ENCODE measurements around the gene IGF2R. TPM values are rescaled to one million over a fixed set of nuclear protein-coding genes. Genes with fewer than 3 reads are reported as not detected.

Gene IGF2R
- total RNA-seq, 1 experiment from 2014 or later: 31.5 TPM

DNA sequence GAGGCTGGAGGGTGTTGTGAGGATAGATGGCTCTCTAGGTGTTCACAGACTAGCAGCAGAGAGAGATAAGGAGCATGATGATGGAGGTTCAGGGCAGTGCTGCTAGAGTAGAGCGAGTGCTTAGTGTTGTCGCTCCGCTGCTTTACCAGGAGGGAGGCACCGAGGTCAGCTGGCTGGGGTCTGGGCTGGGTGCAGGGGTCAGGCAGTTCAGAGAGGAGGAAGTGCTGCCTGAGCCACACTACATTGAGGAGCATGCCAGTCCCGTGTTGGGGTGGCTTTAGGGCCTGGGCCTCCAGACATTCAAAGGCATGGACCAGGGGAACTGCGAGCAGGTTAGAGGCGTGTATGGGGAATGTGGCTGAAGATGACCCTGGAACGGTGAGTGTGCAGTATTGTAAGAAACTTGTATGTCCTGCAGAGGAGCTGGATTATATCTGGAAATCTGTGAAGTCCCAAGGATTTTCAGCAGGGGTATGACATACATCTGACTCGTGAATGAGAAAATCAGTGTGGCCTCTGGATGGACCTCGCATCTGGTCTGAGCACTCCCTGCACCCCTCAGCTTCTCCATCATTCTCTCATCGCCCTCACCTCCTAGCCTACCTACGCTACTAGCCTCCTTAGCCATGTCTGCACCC is 66.9 kb downstream of the IGF2R start:
- peak overlapping the region; percentile 89 for H3K27ac ChIP-seq (ENCODE audit: low read length)
- ChIA-PET POLR2A (ENCODE audit: unreplicated experiment) (no interaction called here), CTCF (no interaction called here)
- no peak for ATAC-seq
- H3K4me3 ChIP-seq (ENCODE audit: low read length): no peak overlapping the region
- H4K20me1 ChIP-seq (ENCODE audit: low read length): no peaks in the 10 kb centered on the region
- peak overlapping the region; percentile 41; the same call in 1 of the 2 replicates for H3K9ac ChIP-seq (ENCODE audit: low read length)
- H3K4me1 ChIP-seq (ENCODE audit: insufficient read depth, low read length): peaks cover 33% of the 10 kb centered on the region
- H3K79me2 ChIP-seq (ENCODE audit: low read length): peaks cover 9% of the 10 kb centered on the region; the same call in 1 of the 2 replicates
- no peaks in the 10 kb centered on the region for H3K27me3 ChIP-seq (ENCODE audit: low read length)
- TF ChIP-seq EZH2phosphoT487 (IDR thresholded peaks at IDR 0.05; ENCODE audit: borderline replicate concordance, low read length): no peak
- TF ChIP-seq EZH2 (IDR thresholded peaks at IDR 0.05; ENCODE audit: low read length, unreplicated experiment): no peak
- TF ChIP-seq CTCF (conservative IDR thresholded peaks at IDR 0.05; ENCODE audit: low read depth, low read length): no peak
- intact Hi-C loops (cut with micrococcal nuclease): no loop called here
- no peaks in the 10 kb centered on the region for H3K9me3 ChIP-seq (ENCODE audit: low read length)
- BruUV-seq (replicated peaks): no TSS peak
- H2AFZ ChIP-seq (ENCODE audit: low read length): no peak overlapping the region
- H3K36me3 ChIP-seq (ENCODE audit: low read depth, low read length): peaks cover 34% of the 10 kb centered on the region
- no peaks in the 10 kb centered on the region for H3F3A ChIP-seq (ENCODE audit: low read length, unreplicated experiment)
- DNase-seq: no peak
- H3K9me2 ChIP-seq (replicated peaks; ENCODE audit: low read length): no peaks in the 10 kb centered on the region
- H3K4me2 ChIP-seq (ENCODE audit: low read length): peak overlapping the region; percentile 68

GRCh38 chr6:160036331-160036695 is 67.4 kb downstream of the IGF2R start:
- H3K27me3 ChIP-seq (ENCODE audit: low read length): no peaks in the 10 kb centered on the region
- peak overlapping the region; percentile 89 for H3K27ac ChIP-seq (ENCODE audit: low read length)
- intact Hi-C loops (cut with micrococcal nuclease): no loop called here

More at GRCh38 chr6:160036331-160036695, 67.4 kb downstream of the IGF2R start:
- ChIA-PET POLR2A (ENCODE audit: unreplicated experiment) (no interaction called here), CTCF (interaction anchor here (0.7 to 1.0 kb wide), 2 partner anchors 8 to 173 kb away, joined by 3 to 10 read pairs; no protein-coding TSS in a partner anchor)
- no peak overlapping the region for H2AFZ ChIP-seq (ENCODE audit: low read length)
- TF ChIP-seq EZH2phosphoT487 (IDR thresholded peaks at IDR 0.05; ENCODE audit: borderline replicate concordance, low read length) (no peak), EZH2 (IDR thresholded peaks at IDR 0.05; ENCODE audit: low read length, unreplicated experiment) (no peak), CTCF (conservative IDR thresholded peaks at IDR 0.05; ENCODE audit: low read depth, low read length) (no peak)
- H3K4me2 ChIP-seq (ENCODE audit: low read length): peak overlapping the region; percentile 68
- ATAC-seq: no peak
- no peaks in the 10 kb centered on the region for H4K20me1 ChIP-seq (ENCODE audit: low read length)
- H3K4me3 ChIP-seq (ENCODE audit: low read length): no peak overlapping the region
- no peak for DNase-seq
- no peaks in the 10 kb centered on the region for H3K9me3 ChIP-seq (ENCODE audit: low read length)
- H3K79me2 ChIP-seq (ENCODE audit: low read length): peaks cover 9% of the 10 kb centered on the region; the same call in 1 of the 2 replicates
- H3K9me2 ChIP-seq (replicated peaks; ENCODE audit: low read length): no peaks in the 10 kb centered on the region
- BruUV-seq (replicated peaks): no TSS peak
- H3K36me3 ChIP-seq (ENCODE audit: low read depth, low read length): peaks cover 34% of the 10 kb centered on the region
- peaks cover 34% of the 10 kb centered on the region for H3K4me1 ChIP-seq (ENCODE audit: insufficient read depth, low read length)
- H3F3A ChIP-seq (ENCODE audit: low read length, unreplicated experiment): no peaks in the 10 kb centered on the region
- peak overlapping the region; percentile 41 for H3K9ac ChIP-seq (ENCODE audit: low read length)
